H9 (cell line): ENCODE results near the gene GGT6. TPM values are rescaled to one million over a fixed set of nuclear protein-coding genes. Genes with fewer than 3 reads are reported as not detected.

Experiments used
- DNase-seq: peaks from one replicate; pipeline ENCODE4 v3.0.0-alpha.2; 2017
- H2AFZ ChIP-seq: one replicate; pipeline ENCODE4 v1.6.1; 2013; ENCODE audit warnings: mild to moderate bottlenecking, low read length, control low read depth, moderate library complexity
- H2AK5ac ChIP-seq: 2 replicates; pipeline ENCODE4 v1.6.1; 2013; ENCODE audit warnings: low read length, control low read depth, mixed read lengths; ENCODE audit not compliant: insufficient read length
- H2BK120ac ChIP-seq: one replicate; pipeline ENCODE4 v1.6.1; 2013; ENCODE audit warnings: low read depth, mild to moderate bottlenecking, low read length, control low read depth, inconsistent platforms; ENCODE audit not compliant: poor library complexity, severe bottlenecking
- H2BK12ac ChIP-seq: 2 replicates; pipeline ENCODE4 v1.6.1; 2013; ENCODE audit warnings: low read length, control low read depth, mixed read lengths, low read depth; ENCODE audit not compliant: insufficient read length
- H2BK15ac ChIP-seq: 2 replicates; pipeline ENCODE4 v1.6.1; 2013; ENCODE audit warnings: low read depth, low read length, control low read depth
- H2BK20ac ChIP-seq: one replicate; pipeline ENCODE4 v1.6.1; 2013; ENCODE audit warnings: low read depth, mild to moderate bottlenecking, low read length, control low read depth, inconsistent platforms; ENCODE audit not compliant: poor library complexity, severe bottlenecking
- H2BK5ac ChIP-seq: 2 replicates; pipeline ENCODE4 v1.6.1; 2013; ENCODE audit warnings: low read length, control low read depth, mixed read lengths; ENCODE audit not compliant: insufficient read length
- H3K14ac ChIP-seq: 2 replicates; pipeline ENCODE4 v1.6.1; 2013; ENCODE audit warnings: low read length, control low read depth; ENCODE audit not compliant: insufficient read depth
- H3K18ac ChIP-seq: 2 replicates; pipeline ENCODE4 v1.6.1; 2013; ENCODE audit warnings: low read depth, mild to moderate bottlenecking, mixed read lengths, low read length, control low read depth; ENCODE audit not compliant: insufficient read length
- H3K23ac ChIP-seq: 2 replicates; pipeline ENCODE4 v1.6.1; 2013; ENCODE audit warnings: low read length, control low read depth, mixed read lengths, low read depth; ENCODE audit not compliant: insufficient read length
- H3K23me2 ChIP-seq: 2 replicates; pipeline ENCODE4 v1.6.1; 2013; ENCODE audit warnings: low read depth, mild to moderate bottlenecking, mixed read lengths, low read length, control low read depth; ENCODE audit not compliant: insufficient read length, poor library complexity, severe bottlenecking
- H3K27ac ChIP-seq: 2 replicates; pipeline ENCODE4 v1.5.1; 2013; ENCODE audit warnings: low read length, control low read depth, mixed read lengths, low read depth; ENCODE audit not compliant: insufficient read length
- H3K27me3 ChIP-seq: 2 replicates; pipeline ENCODE4 v1.6.1; 2013; ENCODE audit warnings: low read length, control low read depth, inconsistent platforms; ENCODE audit not compliant: insufficient read depth
- H3K4ac ChIP-seq: 2 replicates; pipeline ENCODE4 v1.6.1; 2013; ENCODE audit warnings: low read depth, mild to moderate bottlenecking, control low read depth, inconsistent platforms, low read length, moderate library complexity
- H3K4me1 ChIP-seq: 2 replicates; pipeline ENCODE4 v1.6.1; 2013; ENCODE audit warnings: low read length, control low read depth, inconsistent platforms; ENCODE audit not compliant: insufficient read depth
- H3K4me2 ChIP-seq: 2 replicates; pipeline ENCODE4 v1.6.1; 2013; ENCODE audit warnings: low read length, control low read depth, mixed read lengths; ENCODE audit not compliant: insufficient read length, insufficient read depth
- H3K56ac ChIP-seq: 2 replicates; pipeline ENCODE4 v1.6.1; 2013; ENCODE audit warnings: low read depth, mild to moderate bottlenecking, mixed read lengths, low read length, control low read depth; ENCODE audit not compliant: insufficient read length
- H3K79me1 ChIP-seq: 2 replicates; pipeline ENCODE4 v1.6.1; 2013; ENCODE audit warnings: low read depth, mild to moderate bottlenecking, moderate library complexity, low read length, control low read depth, inconsistent platforms; ENCODE audit not compliant: insufficient read depth, poor library complexity, severe bottlenecking
- H3K79me2 ChIP-seq: 2 replicates; pipeline ENCODE4 v1.6.1; 2013; ENCODE audit warnings: low read length, control low read depth, inconsistent platforms; ENCODE audit not compliant: insufficient read depth
- H3K9ac ChIP-seq: 2 replicates; pipeline ENCODE4 v1.6.1; 2013; ENCODE audit warnings: low read length, control low read depth, mixed read lengths; ENCODE audit not compliant: insufficient read length; ENCODE audit errors: extremely low read depth
- H3K9me3 ChIP-seq: one replicate; pipeline ENCODE4 v1.6.1; 2013; ENCODE audit warnings: low read depth, low read length, inconsistent platforms; ENCODE audit not compliant: control insufficient read depth
- H3T11ph ChIP-seq: one replicate; pipeline ENCODE4 v1.6.1; 2013; ENCODE audit warnings: mild to moderate bottlenecking, low read length, control low read depth, inconsistent platforms
- H4K20me1 ChIP-seq: one replicate; pipeline ENCODE4 v1.6.1; 2013; ENCODE audit not compliant: control insufficient read depth, insufficient read length, insufficient read depth
- H4K5ac ChIP-seq: 2 replicates; pipeline ENCODE4 v1.6.1; 2013; ENCODE audit warnings: low read depth, mild to moderate bottlenecking, mixed read lengths, low read length, control low read depth; ENCODE audit not compliant: insufficient read length
- H4K8ac ChIP-seq: replicated peaks from 2 replicates; pipeline ENCODE4 v1.6.1; 2013; ENCODE audit warnings: low read length, control low read depth, mixed read lengths, low read depth; ENCODE audit not compliant: insufficient read length
- H4K91ac ChIP-seq: 2 replicates; pipeline ENCODE4 v1.6.1; 2013; ENCODE audit warnings: low read depth, mild to moderate bottlenecking, moderate library complexity, mixed read lengths, low read length, control low read depth; ENCODE audit not compliant: insufficient read length
- H3K27ac Mint-ChIP-seq, 3 experiments: 2 replicates in 2 of 3; 3 replicates in 1 of 3; pipeline ENCODE4 v1.8.0; 2020 to 2021; ENCODE audit warnings: mixed read lengths in 3 of 3, mild to moderate bottlenecking in 1 of 3, moderate library complexity in 1 of 3
- H3K27me3 Mint-ChIP-seq: 2 replicates; pipeline ENCODE4 v1.8.0; 2021; ENCODE audit warnings: low read depth, mild to moderate bottlenecking, moderate library complexity, mixed read lengths
- H3K36me3 Mint-ChIP-seq, 3 experiments: 2 replicates in 2 of 3; 3 replicates in 1 of 3; pipeline ENCODE4 v1.8.0; 2020 to 2021; ENCODE audit warnings: low read depth in 3 of 3, mixed read lengths in 3 of 3; ENCODE audit not compliant: insufficient read depth in 1 of 3
- H3K4me1 Mint-ChIP-seq, 2 experiments: 2 replicates each; pipeline ENCODE4 v1.8.0; 2020; ENCODE audit warnings: mixed read lengths in 2 of 2
- H3K4me3 Mint-ChIP-seq, 2 experiments: 2 replicates in 1 of 2; 3 replicates in 1 of 2; pipeline ENCODE4 v1.8.0; 2020 to 2021; ENCODE audit warnings: mild to moderate bottlenecking in 2 of 2, mixed read lengths in 2 of 2, moderate library complexity in 1 of 2
- H3K9me3 Mint-ChIP-seq, 2 experiments: 2 replicates in 1 of 2; 3 replicates in 1 of 2; pipeline ENCODE4 v1.8.0; 2020; ENCODE audit warnings: mild to moderate bottlenecking in 2 of 2, mixed read lengths in 2 of 2, moderate library complexity in 1 of 2
- CTCF ChIP-seq: fragments of 200-600 bp; sonication (generic); conservative IDR thresholded peaks from 3 replicates; pipeline ENCODE4 v1.8.0; 2021; ENCODE audit warnings: antibody characterized with exemption, mild to moderate bottlenecking
- WGBS: extraction: QIAGEN DNeasy Blood & Tissue Kit; methylation state at CpG from one replicate; pipeline ENCODE4 v1.1.7; 2013; ENCODE audit warnings: missing lambda C conversion rate, low lambda C conversion rate, mixed read lengths; ENCODE audit not compliant: insufficient read length; ENCODE audit errors: extremely low coverage; 5-methylcytosine and 5-hydroxymethylcytosine counted together
- total RNA-seq: library from RNA; stranded (reverse); gene quantifications from 2 replicates; pipeline ENCODE4 v1.2.1, GENCODE V29; 2021

The GGT6 gene
- total RNA-seq, 1 experiment from 2014 or later, result 0.17 TPM

GRCh38 chr17:4551796-4552525 lies 8.4 kb downstream of the GGT6 start:
- no peak overlapping the region for H4K8ac ChIP-seq
- H3T11ph ChIP-seq, result no peak overlapping the region
- peaks cover 42 to 78% (median 64%) of the 10 kb centered on the region in 3 experiments for H3K36me3 Mint-ChIP-seq
- H3K27me3 Mint-ChIP-seq, result no peaks in the 10 kb centered on the region
- no peak overlapping the region for H4K91ac ChIP-seq
- no peak overlapping the region for H2BK5ac ChIP-seq
- H3K27me3 ChIP-seq, result no peaks in the 10 kb centered on the region
- H2AFZ ChIP-seq, result no peak overlapping the region
- H3K27ac Mint-ChIP-seq, result no peak overlapping the region
- H3K14ac ChIP-seq, result no peak overlapping the region
- H2BK20ac ChIP-seq, result no peak overlapping the region
- H3K56ac ChIP-seq, result no peak overlapping the region
- TF ChIP-seq CTCF, result no peak
- no peaks in the 10 kb centered on the region for H3K79me1 ChIP-seq
- H3K4me3 Mint-ChIP-seq, result no peak overlapping the region
- no peaks in the 10 kb centered on the region for H3K9me3 ChIP-seq
- H3K27ac ChIP-seq, result no peak overlapping the region
- peaks cover 9% of the 10 kb centered on the region; the same call in 1 of the 2 replicates for H3K79me2 ChIP-seq
- H4K5ac ChIP-seq, result no peak overlapping the region
- no peak overlapping the region for H2BK12ac ChIP-seq
- DNase-seq, result no peak
- H2BK15ac ChIP-seq, result no peak overlapping the region
- no peak overlapping the region for H2AK5ac ChIP-seq
- H3K23ac ChIP-seq, result no peak overlapping the region
- H3K18ac ChIP-seq, result no peak overlapping the region
- H3K4me1 ChIP-seq, result peaks cover 4% of the 10 kb centered on the region; the same call in 1 of the 2 replicates
- no peaks in the 10 kb centered on the region for H3K9me3 Mint-ChIP-seq
- H3K4me2 ChIP-seq, result no peak overlapping the region
- no peak overlapping the region for H3K4ac ChIP-seq
- H3K9ac ChIP-seq, result no peak overlapping the region
- WGBS, result no CpG with 5 or more reads among the region's 27 CpGs
- peaks cover 11% of the 10 kb centered on the region for H3K23me2 ChIP-seq
- no peak overlapping the region for H2BK120ac ChIP-seq
- peaks cover 3% of the 10 kb centered on the region for H4K20me1 ChIP-seq
- peaks cover 19 to 29% of the 10 kb centered on the region in 2 experiments for H3K4me1 Mint-ChIP-seq
